ENCODE results near the gene TBCE. TPM values are rescaled to one million over a fixed set of nuclear protein-coding genes. Genes with fewer than 3 reads are reported as not detected.

The TBCE gene
- total and polyA plus RNA-seq, 2 donors (not counting 1 experiment from before 2014, with no cell fraction given) = 15.2 to 22.1 TPM

- intact Hi-C loops (cut with micrococcal nuclease) = no loop called here
- no peaks in the 10 kb centered on the region for H3K9me3 Mint-ChIP-seq (ENCODE audit: insufficient read depth)
- H3K27ac Mint-ChIP-seq = no peak overlapping the region
- no peaks in the 10 kb centered on the region for H3K9me3 ChIP-seq (ENCODE audit: control extremely low read depth in 1 of 3, control insufficient read depth in 2 of 3, insufficient read depth in 1 of 3, low read length in 2 of 3)
- peaks cover 0 to 9% of the 10 kb centered on the region in 2 experiments for H3K36me3 ChIP-seq (replicated peaks in 1 of 2; ENCODE audit: control extremely low read depth in 1 of 2, control insufficient read depth in 1 of 2, extremely low read depth in 1 of 2, insufficient read depth in 2 of 2, low read length in 1 of 2)
- no peak overlapping the region for H3K4me3 ChIP-seq (ENCODE audit: control extremely low read depth in 1 of 5, extremely low read depth in 1 of 5, insufficient read depth in 1 of 5, low read depth in 2 of 5, low read length in 4 of 5)
- H3K4me1 ChIP-seq (ENCODE audit: control insufficient read depth in 2 of 2, insufficient read depth in 2 of 2, low read length in 2 of 2) = no peaks in the 10 kb centered on the region
- no peaks in the 10 kb centered on the region for H4K20me1 ChIP-seq (ENCODE audit: control insufficient read depth, insufficient read depth, low read length, poor library complexity, severe bottlenecking)
- TF ChIP-seq EZH2 (IDR thresholded peaks at IDR 0.05; ENCODE audit: borderline replicate concordance, insufficient read depth, low read depth, low read length, poor library complexity, severe bottlenecking) (no peak), CTCF (IDR thresholded peaks at IDR 0.05) (no peak)
- no peak for ATAC-seq (ENCODE audit: low read depth)
- WGBS (ENCODE audit: insufficient coverage) = 97% methylated on average over 4 of the region's 7 CpGs
- H3K9ac ChIP-seq (ENCODE audit: low read length) = no peak overlapping the region
- no peak overlapping the region for H3K4me2 ChIP-seq (replicated peaks; ENCODE audit: low read depth, low read length, poor library complexity, severe bottlenecking)
- ChIA-PET POLR2A (no interaction called here), CTCF (no interaction called here)
- no peak overlapping the region for H3K27ac ChIP-seq (ENCODE audit: low read length in 2 of 2)
- no peaks in the 10 kb centered on the region for H3K4me1 Mint-ChIP-seq
- DNase-seq = no peak
- no peak overlapping the region for H3K4me3 Mint-ChIP-seq
- no peaks in the 10 kb centered on the region for H3K27me3 Mint-ChIP-seq
- no peaks in the 10 kb centered on the region for H3K27me3 ChIP-seq (replicated peaks in 1 of 4; ENCODE audit: control extremely low read depth in 1 of 4, control insufficient read depth in 3 of 4, insufficient read depth in 4 of 4, low read length in 3 of 4)
- H3K79me2 ChIP-seq (ENCODE audit: control insufficient read depth, insufficient read depth, low read length) = peaks cover 51% of the 10 kb centered on the region
- no peak overlapping the region for H2AFZ ChIP-seq (ENCODE audit: insufficient read depth, low read depth, low read length, poor library complexity, severe bottlenecking)
These were observed 35.4 kb downstream of the TBCE start for GRCh38 chr1:235402457-235403200.

GRCh38 chr1:235403593-235403992 is 36.4 kb downstream of the TBCE start:
- H3K4me3 Mint-ChIP-seq = no peak overlapping the region
- no peaks in the 10 kb centered on the region for H3K4me1 Mint-ChIP-seq
- no peaks in the 10 kb centered on the region for H3K27me3 Mint-ChIP-seq
- Histone ChIP-seq H3K4me2 (replicated peaks; ENCODE audit: low read depth, low read length, poor library complexity, severe bottlenecking) (no peak overlapping the region), H3K27ac (ENCODE audit: low read length in 2 of 2) (no peak overlapping the region), H2AFZ (ENCODE audit: insufficient read depth, low read depth, low read length, poor library complexity, severe bottlenecking) (no peak overlapping the region), H3K9ac (ENCODE audit: low read length) (no peak overlapping the region), H3K27me3 (replicated peaks in 1 of 4; ENCODE audit: control extremely low read depth in 1 of 4, control insufficient read depth in 3 of 4, insufficient read depth in 4 of 4, low read length in 3 of 4) (no peaks in the 10 kb centered on the region), H3K79me2 (ENCODE audit: control insufficient read depth, insufficient read depth, low read length) (peaks cover 42% of the 10 kb centered on the region), H3K9me3 (ENCODE audit: control extremely low read depth in 1 of 3, control insufficient read depth in 2 of 3, insufficient read depth in 1 of 3, low read length in 2 of 3) (no peaks in the 10 kb centered on the region), H3K36me3 (replicated peaks in 1 of 2; ENCODE audit: control extremely low read depth in 1 of 2, control insufficient read depth in 1 of 2, extremely low read depth in 1 of 2, insufficient read depth in 2 of 2, low read length in 1 of 2) (peaks cover 0 to 9% of the 10 kb centered on the region in 2 experiments), H3K4me1 (ENCODE audit: control insufficient read depth in 2 of 2, insufficient read depth in 2 of 2, low read length in 2 of 2) (no peaks in the 10 kb centered on the region), H4K20me1 (ENCODE audit: control insufficient read depth, insufficient read depth, low read length, poor library complexity, severe bottlenecking) (no peaks in the 10 kb centered on the region), H3K4me3 (ENCODE audit: control extremely low read depth in 1 of 5, extremely low read depth in 1 of 5, insufficient read depth in 1 of 5, low read depth in 2 of 5, low read length in 4 of 5) (no peak overlapping the region)
- no peak for ATAC-seq (ENCODE audit: low read depth)
- TF ChIP-seq EZH2 (IDR thresholded peaks at IDR 0.05; ENCODE audit: borderline replicate concordance, insufficient read depth, low read depth, low read length, poor library complexity, severe bottlenecking) = no peak
- TF ChIP-seq CTCF (IDR thresholded peaks at IDR 0.05) = no peak
- no peaks in the 10 kb centered on the region for H3K9me3 Mint-ChIP-seq (ENCODE audit: insufficient read depth)
- CTCF ChIA-PET = interaction anchor here (2.6 kb wide), 1 partner anchor 13 kb away, joined by 11 read pairs; no protein-coding TSS in a partner anchor
- intact Hi-C loops (cut with micrococcal nuclease) = no loop called here
- POLR2A ChIA-PET = no interaction called here
- DNase-seq = no peak
- H3K27ac Mint-ChIP-seq = no peak overlapping the region
- no CpG with 5 or more reads among the region's 1 CpG for WGBS (ENCODE audit: insufficient coverage)

All from B cell (primary cell).